Esophagus squamous epithelium (tissue), 5 donors: ENCODE measurements around the gene RUNDC1. TPM values are rescaled to one million over a fixed set of nuclear protein-coding genes. Genes with fewer than 3 reads are reported as not detected.
"Not testable (repeated sequence)": the region's sequence is repeated elsewhere in the genome, so short reads cannot be mapped to it uniquely, and the experiment has no call there.

Source experiments
- DNase-seq: peaks from one replicate; lab custom pipeline; 2025; lab: John Stamatoyannopoulos, UW
- H3K27ac ChIP-seq, 4 donors: fragments of 200-600 bp; sonication (generic); one replicate each; pipeline ENCODE4 v1.5.1; 2016 to 2019; ENCODE audit warnings: mild to moderate bottlenecking in 1 of 4
- H3K27me3 ChIP-seq, 4 donors: fragments of 200-600 bp; sonication (generic); 1 replicate in 3 of 4; 2 replicates in 1 of 4; pipeline versions ENCODE4 v1.5.1 to v1.6.0; 2017 to 2021; ENCODE audit warnings: antibody characterized with exemption in 1 of 4
- H3K36me3 ChIP-seq, 3 donors: fragments of 200-600 bp; sonication (generic); one replicate each; pipeline ENCODE4 v1.5.1; 2016 to 2019
- H3K4me1 ChIP-seq, 3 donors: fragments of 200-600 bp; sonication (generic); one replicate each; pipeline ENCODE4 v1.5.1; 2017 to 2019
- H3K4me3 ChIP-seq, 4 donors: fragments of 200-600 bp; sonication (generic); 1 replicate in 3 of 4; 2 replicates in 1 of 4; pipeline ENCODE4 v1.5.1; 2016 to 2019; ENCODE audit warnings: mild to moderate bottlenecking in 2 of 4, moderate library complexity in 1 of 4
- H3K9me3 ChIP-seq, 3 donors: fragments of 200-600 bp; sonication (generic); one replicate each; pipeline ENCODE4 v1.5.1; 2016 to 2019
- CTCF ChIP-seq, 6 experiments: fragments of 450-650 bp in 4 of 6; fragments of 200-600 bp in 2 of 6; sonication (generic) in 2 of 6; IDR thresholded peaks; one replicate each; pipeline ENCODE4 v1.5.1; 2016 to 2019; ENCODE audit warnings: antibody characterized with exemption in 6 of 6, mild to moderate bottlenecking in 4 of 6, moderate library complexity in 4 of 6
- POLR2A ChIP-seq, 4 donors: fragments of 450-650 bp; IDR thresholded peaks; one replicate each; pipeline ENCODE4 v1.6.1; 2017; ENCODE audit warnings: antibody characterized with exemption in 4 of 4, mild to moderate bottlenecking in 4 of 4, moderate library complexity in 3 of 4
- WGBS, 2 donors: methylation state at CpG; one replicate each; pipeline ENCODE4 v1.1.5; 2018; 5-methylcytosine and 5-hydroxymethylcytosine counted together
- intact Hi-C: fragments of 100-400 bp; cut with DNase I; formaldehyde crosslinking; loops from one replicate; pipeline ENCODE4 v1.15.0; 2022
- total RNA-seq, 4 donors: library from RNA; depleted of rRNA; stranded (reverse); fragments of >200 nt; gene quantifications; one replicate each; pipeline ENCODE4 v1.1.0, GENCODE V29; 2016
- donor health status: DM: yes; HTN: yes; CAD: no.

RUNDC1 gene
- total RNA-seq, 4 donors from 2014 or later: 7.4 to 9.8 (median 8.5) TPM

GRCh38 chr17:42997984-42998938, 17.9 kb downstream of the RUNDC1 start, which contains the start of gene RPL27:
TSS of gene RPL27 (plus strand) at chr17:42998419. CDS start at chr17:42998751, 332 bp downstream.
- H3K9me3 ChIP-seq: no peaks in the 10 kb centered on the region
- 0% methylated on average over 24 of the region's 49 CpGs for WGBS, 2 donors
- peak in 3 of 4 donors; percentile 80 to 87 (median 85) for TF ChIP-seq POLR2A (IDR thresholded peaks at IDR 0.05)
- peak; percentile 88 to 98 (median 96) for TF ChIP-seq CTCF (IDR thresholded peaks at IDR 0.05)
- no peaks in the 10 kb centered on the region for H3K27me3 ChIP-seq
- peak; percentile 97 for DNase-seq
- peak within 1 kb of the TSS; percentile 86 to 98 (median 96) for H3K27ac ChIP-seq
- peak within 1 kb of the TSS; percentile 53 to 95 (median 75) for H3K4me3 ChIP-seq
- H3K36me3 ChIP-seq: peaks cover 10 to 55% (median 25%) of the 10 kb centered on the region in 3 donors
- peaks cover 20 to 52% (median 36%) of the 10 kb centered on the region in 3 donors for H3K4me1 ChIP-seq
- intact Hi-C loops: no loop called here

GRCh38 chr17:42999003-42999525, 18.7 kb downstream of the RUNDC1 start:
- intact Hi-C loops: no loop called here
- no peak for DNase-seq
- 2 to 10% methylated on average over 10 of the region's 10 CpGs for WGBS, 2 donors

GRCh38 chr17:43000894-43001293, 20.5 kb downstream of the RUNDC1 start:
- 84 to 86% methylated on average over 8 to 13 of the region's 13 CpGs for WGBS, 2 donors
- H3K9me3 ChIP-seq, H3K4me3 ChIP-seq, H3K27me3 ChIP-seq, DNase-seq, intact Hi-C loops: not testable (repeated sequence)
- Histone ChIP-seq H3K27ac (peak overlapping the region in 3 of 4 donors; percentile 4 to 66 (median 53)), H3K4me1 (peaks cover 20 to 62% (median 36%) of the 10 kb centered on the region in 3 donors), H3K36me3 (peaks cover 10 to 56% (median 28%) of the 10 kb centered on the region in 3 donors)

More at GRCh38 chr17:42999003-42999525, 18.7 kb downstream of the RUNDC1 start:
- no peaks in the 10 kb centered on the region for H3K9me3 ChIP-seq
- H3K36me3 ChIP-seq: peaks cover 10 to 55% (median 28%) of the 10 kb centered on the region in 3 donors
- H3K4me3 ChIP-seq: peak overlapping the region; percentile 53 to 95 (median 75)
- no peaks in the 10 kb centered on the region for H3K27me3 ChIP-seq
- no peak for TF ChIP-seq POLR2A (IDR thresholded peaks at IDR 0.05)
- TF ChIP-seq CTCF (IDR thresholded peaks at IDR 0.05): no peak
- peak overlapping the region; percentile 86 to 98 (median 96) for H3K27ac ChIP-seq
- H3K4me1 ChIP-seq: peaks cover 20 to 58% (median 36%) of the 10 kb centered on the region in 3 donors

- Histone ChIP-seq H3K4me1 (peaks cover 17 to 80% (median 42%) of the 10 kb centered on the region in 3 donors), H3K9me3 (no peaks in the 10 kb centered on the region), H3K27me3 (no peaks in the 10 kb centered on the region), H3K36me3 (peaks cover 10 to 56% (median 28%) of the 10 kb centered on the region in 3 donors), H3K4me3 (no peak overlapping the region), H3K27ac (peak overlapping the region in 1 of 4 donors; percentile 3)
- peak in 1 of 6 experiments; percentile 23 for TF ChIP-seq CTCF (IDR thresholded peaks at IDR 0.05)
- TF ChIP-seq POLR2A (IDR thresholded peaks at IDR 0.05): no peak
- 14 to 54% methylated on average over 3 to 5 of the region's 5 CpGs for WGBS, 2 donors
- intact Hi-C loops: no loop called here
- DNase-seq: no peak
These were observed 23.3 kb downstream of the RUNDC1 start for GRCh38 chr17:43003542-43004172.
